H9 (cell line): ENCODE results near the gene COA4. TPM values are rescaled to one million over a fixed set of nuclear protein-coding genes. Genes with fewer than 3 reads are reported as not detected.

Source experiments
- DNase-seq: peaks from one replicate; pipeline ENCODE4 v3.0.0-alpha.2; 2017
- H2AFZ ChIP-seq: one replicate; pipeline ENCODE4 v1.6.1; 2013; ENCODE audit warnings: mild to moderate bottlenecking, low read length, control low read depth, moderate library complexity
- H2AK5ac ChIP-seq: 2 replicates; pipeline ENCODE4 v1.6.1; 2013; ENCODE audit warnings: low read length, control low read depth, mixed read lengths; ENCODE audit not compliant: insufficient read length
- H2BK120ac ChIP-seq: one replicate; pipeline ENCODE4 v1.6.1; 2013; ENCODE audit warnings: low read depth, mild to moderate bottlenecking, low read length, control low read depth, inconsistent platforms; ENCODE audit not compliant: poor library complexity, severe bottlenecking
- H2BK12ac ChIP-seq: 2 replicates; pipeline ENCODE4 v1.6.1; 2013; ENCODE audit warnings: low read length, control low read depth, mixed read lengths, low read depth; ENCODE audit not compliant: insufficient read length
- H2BK15ac ChIP-seq: 2 replicates; pipeline ENCODE4 v1.6.1; 2013; ENCODE audit warnings: low read depth, low read length, control low read depth
- H2BK20ac ChIP-seq: one replicate; pipeline ENCODE4 v1.6.1; 2013; ENCODE audit warnings: low read depth, mild to moderate bottlenecking, low read length, control low read depth, inconsistent platforms; ENCODE audit not compliant: poor library complexity, severe bottlenecking
- H2BK5ac ChIP-seq: 2 replicates; pipeline ENCODE4 v1.6.1; 2013; ENCODE audit warnings: low read length, control low read depth, mixed read lengths; ENCODE audit not compliant: insufficient read length
- H3K14ac ChIP-seq: 2 replicates; pipeline ENCODE4 v1.6.1; 2013; ENCODE audit warnings: low read length, control low read depth; ENCODE audit not compliant: insufficient read depth
- H3K18ac ChIP-seq: 2 replicates; pipeline ENCODE4 v1.6.1; 2013; ENCODE audit warnings: low read depth, mild to moderate bottlenecking, mixed read lengths, low read length, control low read depth; ENCODE audit not compliant: insufficient read length
- H3K23ac ChIP-seq: 2 replicates; pipeline ENCODE4 v1.6.1; 2013; ENCODE audit warnings: low read length, control low read depth, mixed read lengths, low read depth; ENCODE audit not compliant: insufficient read length
- H3K23me2 ChIP-seq: 2 replicates; pipeline ENCODE4 v1.6.1; 2013; ENCODE audit warnings: low read depth, mild to moderate bottlenecking, mixed read lengths, low read length, control low read depth; ENCODE audit not compliant: insufficient read length, poor library complexity, severe bottlenecking
- H3K27ac ChIP-seq: 2 replicates; pipeline ENCODE4 v1.5.1; 2013; ENCODE audit warnings: low read length, control low read depth, mixed read lengths, low read depth; ENCODE audit not compliant: insufficient read length
- H3K27me3 ChIP-seq: 2 replicates; pipeline ENCODE4 v1.6.1; 2013; ENCODE audit warnings: low read length, control low read depth, inconsistent platforms; ENCODE audit not compliant: insufficient read depth
- H3K4ac ChIP-seq: 2 replicates; pipeline ENCODE4 v1.6.1; 2013; ENCODE audit warnings: low read depth, mild to moderate bottlenecking, control low read depth, inconsistent platforms, low read length, moderate library complexity
- H3K4me1 ChIP-seq: 2 replicates; pipeline ENCODE4 v1.6.1; 2013; ENCODE audit warnings: low read length, control low read depth, inconsistent platforms; ENCODE audit not compliant: insufficient read depth
- H3K4me2 ChIP-seq: 2 replicates; pipeline ENCODE4 v1.6.1; 2013; ENCODE audit warnings: low read length, control low read depth, mixed read lengths; ENCODE audit not compliant: insufficient read length, insufficient read depth
- H3K56ac ChIP-seq: 2 replicates; pipeline ENCODE4 v1.6.1; 2013; ENCODE audit warnings: low read depth, mild to moderate bottlenecking, mixed read lengths, low read length, control low read depth; ENCODE audit not compliant: insufficient read length
- H3K79me1 ChIP-seq: 2 replicates; pipeline ENCODE4 v1.6.1; 2013; ENCODE audit warnings: low read depth, mild to moderate bottlenecking, moderate library complexity, low read length, control low read depth, inconsistent platforms; ENCODE audit not compliant: insufficient read depth, poor library complexity, severe bottlenecking
- H3K79me2 ChIP-seq: 2 replicates; pipeline ENCODE4 v1.6.1; 2013; ENCODE audit warnings: low read length, control low read depth, inconsistent platforms; ENCODE audit not compliant: insufficient read depth
- H3K9ac ChIP-seq: 2 replicates; pipeline ENCODE4 v1.6.1; 2013; ENCODE audit warnings: low read length, control low read depth, mixed read lengths; ENCODE audit not compliant: insufficient read length; ENCODE audit errors: extremely low read depth
- H3K9me3 ChIP-seq: one replicate; pipeline ENCODE4 v1.6.1; 2013; ENCODE audit warnings: low read depth, low read length, inconsistent platforms; ENCODE audit not compliant: control insufficient read depth
- H3T11ph ChIP-seq: one replicate; pipeline ENCODE4 v1.6.1; 2013; ENCODE audit warnings: mild to moderate bottlenecking, low read length, control low read depth, inconsistent platforms
- H4K20me1 ChIP-seq: one replicate; pipeline ENCODE4 v1.6.1; 2013; ENCODE audit not compliant: control insufficient read depth, insufficient read length, insufficient read depth
- H4K5ac ChIP-seq: 2 replicates; pipeline ENCODE4 v1.6.1; 2013; ENCODE audit warnings: low read depth, mild to moderate bottlenecking, mixed read lengths, low read length, control low read depth; ENCODE audit not compliant: insufficient read length
- H4K8ac ChIP-seq: replicated peaks from 2 replicates; pipeline ENCODE4 v1.6.1; 2013; ENCODE audit warnings: low read length, control low read depth, mixed read lengths, low read depth; ENCODE audit not compliant: insufficient read length
- H4K91ac ChIP-seq: 2 replicates; pipeline ENCODE4 v1.6.1; 2013; ENCODE audit warnings: low read depth, mild to moderate bottlenecking, moderate library complexity, mixed read lengths, low read length, control low read depth; ENCODE audit not compliant: insufficient read length
- H3K27ac Mint-ChIP-seq, 3 experiments: 2 replicates in 2 of 3; 3 replicates in 1 of 3; pipeline ENCODE4 v1.8.0; 2020 to 2021; ENCODE audit warnings: mixed read lengths in 3 of 3, mild to moderate bottlenecking in 1 of 3, moderate library complexity in 1 of 3
- H3K27me3 Mint-ChIP-seq: 2 replicates; pipeline ENCODE4 v1.8.0; 2021; ENCODE audit warnings: low read depth, mild to moderate bottlenecking, moderate library complexity, mixed read lengths
- H3K36me3 Mint-ChIP-seq, 3 experiments: 2 replicates in 2 of 3; 3 replicates in 1 of 3; pipeline ENCODE4 v1.8.0; 2020 to 2021; ENCODE audit warnings: low read depth in 3 of 3, mixed read lengths in 3 of 3; ENCODE audit not compliant: insufficient read depth in 1 of 3
- H3K4me1 Mint-ChIP-seq, 2 experiments: 2 replicates each; pipeline ENCODE4 v1.8.0; 2020; ENCODE audit warnings: mixed read lengths in 2 of 2
- H3K4me3 Mint-ChIP-seq, 2 experiments: 2 replicates in 1 of 2; 3 replicates in 1 of 2; pipeline ENCODE4 v1.8.0; 2020 to 2021; ENCODE audit warnings: mild to moderate bottlenecking in 2 of 2, mixed read lengths in 2 of 2, moderate library complexity in 1 of 2
- H3K9me3 Mint-ChIP-seq, 2 experiments: 2 replicates in 1 of 2; 3 replicates in 1 of 2; pipeline ENCODE4 v1.8.0; 2020; ENCODE audit warnings: mild to moderate bottlenecking in 2 of 2, mixed read lengths in 2 of 2, moderate library complexity in 1 of 2
- CTCF ChIP-seq: fragments of 200-600 bp; sonication (generic); conservative IDR thresholded peaks from 3 replicates; pipeline ENCODE4 v1.8.0; 2021; ENCODE audit warnings: antibody characterized with exemption, mild to moderate bottlenecking
- WGBS: extraction: QIAGEN DNeasy Blood & Tissue Kit; methylation state at CpG from one replicate; pipeline ENCODE4 v1.1.7; 2013; ENCODE audit warnings: missing lambda C conversion rate, low lambda C conversion rate, mixed read lengths; ENCODE audit not compliant: insufficient read length; ENCODE audit errors: extremely low coverage; 5-methylcytosine and 5-hydroxymethylcytosine counted together
- total RNA-seq: library from RNA; stranded (reverse); gene quantifications from 2 replicates; pipeline ENCODE4 v1.2.1, GENCODE V29; 2021

The COA4 gene
- total RNA-seq, 1 experiment from 2014 or later, result 116 TPM

- Histone ChIP-seq H4K20me1 (no peaks in the 10 kb centered on the region), H2BK20ac (no peak overlapping the region), H3K79me2 (no peaks in the 10 kb centered on the region), H4K91ac (no peak overlapping the region), H3K4me2 (no peak overlapping the region), H2BK5ac (no peak overlapping the region), H3K23me2 (no peaks in the 10 kb centered on the region), H3K23ac (no peak overlapping the region), H3K27me3 (no peaks in the 10 kb centered on the region), H3K27ac (no peak overlapping the region), H2BK120ac (no peak overlapping the region), H2BK15ac (no peak overlapping the region), H3K14ac (no peak overlapping the region), H3K9me3 (no peaks in the 10 kb centered on the region), H3K9ac (no peak overlapping the region), H2BK12ac (no peak overlapping the region), H3K4ac (no peak overlapping the region), H2AFZ (no peak overlapping the region), H4K8ac (no peak overlapping the region), H2AK5ac (no peak overlapping the region), H3K79me1 (no peaks in the 10 kb centered on the region), H3K4me1 (no peaks in the 10 kb centered on the region), H3K18ac (no peak overlapping the region), H4K5ac (no peak overlapping the region), H3T11ph (no peak overlapping the region), H3K56ac (no peak overlapping the region)
- Mint-ChIP-seq H3K36me3 (peaks cover 15 to 35% (median 34%) of the 10 kb centered on the region in 3 experiments), H3K27me3 (no peaks in the 10 kb centered on the region), H3K9me3 (peaks cover 5 to 7% of the 10 kb centered on the region in 2 experiments; a peak in 4 of 5 replicates), H3K4me1 (no peaks in the 10 kb centered on the region), H3K27ac (no peak overlapping the region), H3K4me3 (no peak overlapping the region)
- TF ChIP-seq CTCF, result no peak
- WGBS, result no CpG with 5 or more reads among the region's 5 CpGs
- no peak for DNase-seq
These were observed 18.2 kb upstream of the COA4 start for GRCh38 chr11:73894725-73895335.
